OCI-LY1 (cell line): ENCODE data around the gene SLC35G6.

Source experiments
- H2AFZ ChIP-seq: fragments of 200-600 bp; sonication (generic), shearing (Covaris generic); 2 replicates; pipeline ENCODE4 v1.6.0; 2014; ENCODE audit warnings: antibody characterized with exemption, mild to moderate bottlenecking, low read length
- H3F3A ChIP-seq: fragments of 200-600 bp; sonication (generic), shearing (Covaris generic); 2 replicates; pipeline ENCODE4 v1.6.0; 2014; ENCODE audit warnings: mild to moderate bottlenecking, antibody characterized with exemption, low read length, moderate library complexity; ENCODE audit not compliant: insufficient read depth
- H3K27ac ChIP-seq: fragments of 200-600 bp; sonication (generic); 2 replicates; pipeline ENCODE4 v1.5.1; 2014; ENCODE audit warnings: low read length, mixed run types, mild to moderate bottlenecking, low read depth; ENCODE audit not compliant: poor library complexity, severe bottlenecking
- H3K27me3 ChIP-seq: fragments of 200-600 bp; sonication (generic); 2 replicates; pipeline ENCODE4 v1.6.0; 2014; ENCODE audit warnings: antibody characterized with exemption, mild to moderate bottlenecking, low read length, moderate library complexity; ENCODE audit not compliant: insufficient read depth
- H3K36me3 ChIP-seq: fragments of 200-600 bp; sonication (generic); 2 replicates; pipeline ENCODE4 v1.6.1; 2014; ENCODE audit warnings: mild to moderate bottlenecking, antibody characterized with exemption, low read length, moderate library complexity, mixed read lengths; ENCODE audit not compliant: insufficient read depth
- H3K4me1 ChIP-seq: fragments of 200-600 bp; sonication (generic); 2 replicates; pipeline ENCODE4 v1.5.1; 2014; ENCODE audit warnings: mild to moderate bottlenecking, low read length, moderate library complexity; ENCODE audit not compliant: insufficient read depth, severe bottlenecking
- H3K4me2 ChIP-seq: fragments of 200-600 bp; sonication (generic), shearing (Covaris generic); 2 replicates; pipeline ENCODE4 v1.6.1; 2014; ENCODE audit warnings: low read length
- H3K4me3 ChIP-seq: fragments of 200-600 bp; sonication (generic); 2 replicates; pipeline ENCODE4 v1.5.1; 2014; ENCODE audit warnings: low read length, low read depth, mild to moderate bottlenecking, mixed read lengths; ENCODE audit not compliant: poor library complexity, severe bottlenecking
- H3K79me2 ChIP-seq: fragments of 200-600 bp; shearing (Covaris generic); 2 replicates; pipeline ENCODE4 v1.6.1; 2016; ENCODE audit warnings: mixed run types, low read length, mixed read lengths; ENCODE audit not compliant: insufficient read depth
- H3K9ac ChIP-seq: fragments of 200-600 bp; sonication (generic), shearing (Covaris generic); 2 replicates; pipeline ENCODE4 v1.6.1; 2014; ENCODE audit warnings: mild to moderate bottlenecking, low read length, mixed read lengths
- H3K9me2 ChIP-seq: fragments of 200-600 bp; sonication (generic), shearing (Covaris generic); 2 replicates; pipeline ENCODE4 v1.6.1; 2014; ENCODE audit warnings: low read depth, mild to moderate bottlenecking, low read length, mixed read lengths
- H3K9me3 ChIP-seq: fragments of 200-600 bp; shearing (Covaris generic); 2 replicates; pipeline ENCODE4 v1.6.1; 2014; ENCODE audit warnings: low read length, mixed read lengths
- H4K20me1 ChIP-seq: fragments of 200-600 bp; sonication (generic), shearing (Covaris generic); 2 replicates; pipeline ENCODE4 v1.6.0; 2016; ENCODE audit warnings: mild to moderate bottlenecking, low read length; ENCODE audit not compliant: insufficient read depth
- EZH2 ChIP-seq: fragments of 200-600 bp; sonication (generic), shearing (Covaris generic); IDR thresholded peaks from 2 replicates; pipeline ENCODE4 v1.8.0; 2017; ENCODE audit warnings: borderline replicate concordance, mixed run types, mild to moderate bottlenecking, antibody characterized with exemption, low read length, moderate library complexity, mixed read lengths
- TF ChIP-seq, protein P1 (sequence below): fragments of 200-600 bp; sonication (generic), shearing (Covaris generic); IDR thresholded peaks from 2 replicates; pipeline ENCODE4 v1.5.1; 2017; ENCODE audit warnings: mild to moderate bottlenecking, antibody characterized with exemption, low read length, moderate library complexity, mixed read lengths

The SLC35G6 gene

GRCh38 chr17:7436556-7437368 is 44.5 kb upstream of the SLC35G6 start:
- no peaks in the 10 kb centered on the region for H3K79me2 ChIP-seq
- TF ChIP-seq, protein P1, sequence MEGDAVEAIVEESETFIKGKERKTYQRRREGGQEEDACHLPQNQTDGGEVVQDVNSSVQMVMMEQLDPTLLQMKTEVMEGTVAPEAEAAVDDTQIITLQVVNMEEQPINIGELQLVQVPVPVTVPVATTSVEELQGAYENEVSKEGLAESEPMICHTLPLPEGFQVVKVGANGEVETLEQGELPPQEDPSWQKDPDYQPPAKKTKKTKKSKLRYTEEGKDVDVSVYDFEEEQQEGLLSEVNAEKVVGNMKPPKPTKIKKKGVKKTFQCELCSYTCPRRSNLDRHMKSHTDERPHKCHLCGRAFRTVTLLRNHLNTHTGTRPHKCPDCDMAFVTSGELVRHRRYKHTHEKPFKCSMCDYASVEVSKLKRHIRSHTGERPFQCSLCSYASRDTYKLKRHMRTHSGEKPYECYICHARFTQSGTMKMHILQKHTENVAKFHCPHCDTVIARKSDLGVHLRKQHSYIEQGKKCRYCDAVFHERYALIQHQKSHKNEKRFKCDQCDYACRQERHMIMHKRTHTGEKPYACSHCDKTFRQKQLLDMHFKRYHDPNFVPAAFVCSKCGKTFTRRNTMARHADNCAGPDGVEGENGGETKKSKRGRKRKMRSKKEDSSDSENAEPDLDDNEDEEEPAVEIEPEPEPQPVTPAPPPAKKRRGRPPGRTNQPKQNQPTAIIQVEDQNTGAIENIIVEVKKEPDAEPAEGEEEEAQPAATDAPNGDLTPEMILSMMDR = peak; percentile 88
- TF ChIP-seq EZH2 = no peak
- no peaks in the 10 kb centered on the region for H3F3A ChIP-seq
- H3K4me2 ChIP-seq = peak overlapping the region; percentile 99
- no peaks in the 10 kb centered on the region for H4K20me1 ChIP-seq
- peak overlapping the region; percentile 76 for H3K4me3 ChIP-seq
- no peaks in the 10 kb centered on the region for H3K9me3 ChIP-seq
- no peak overlapping the region for H2AFZ ChIP-seq
- peaks cover 48% of the 10 kb centered on the region for H3K4me1 ChIP-seq
- H3K9ac ChIP-seq = peak overlapping the region; percentile 74
- H3K27ac ChIP-seq = peak overlapping the region; percentile 86
- H3K27me3 ChIP-seq = peaks cover 17% of the 10 kb centered on the region
- H3K9me2 ChIP-seq = no peaks in the 10 kb centered on the region
- peaks cover 3% of the 10 kb centered on the region; the same call in 1 of the 2 replicates for H3K36me3 ChIP-seq

- Histone ChIP-seq H3K4me2 (peak overlapping the region; percentile 65), H3K9me2 (no peaks in the 10 kb centered on the region), H3K27ac (no peak overlapping the region), H3K9me3 (no peaks in the 10 kb centered on the region), H4K20me1 (no peaks in the 10 kb centered on the region), H3F3A (no peaks in the 10 kb centered on the region), H3K79me2 (no peaks in the 10 kb centered on the region), H3K4me3 (peak overlapping the region; percentile 76), H3K27me3 (peaks cover 17% of the 10 kb centered on the region), H3K36me3 (peaks cover 3% of the 10 kb centered on the region; the same call in 1 of the 2 replicates), H3K9ac (peak overlapping the region; percentile 36; the same call in 1 of the 2 replicates), H3K4me1 (peaks cover 48% of the 10 kb centered on the region), H2AFZ (no peak overlapping the region)
- TF ChIP-seq, protein P1 = no peak
- TF ChIP-seq EZH2 = no peak
Measured at GRCh38 chr17:7437369-7437863, 43.8 kb upstream of the SLC35G6 start.

GRCh38 chr17:7437950-7438614 is 43.2 kb upstream of the SLC35G6 start:
- peak overlapping the region; percentile 76 for H3K4me3 ChIP-seq
- no peaks in the 10 kb centered on the region for H3K79me2 ChIP-seq
- H3K4me1 ChIP-seq = peaks cover 48% of the 10 kb centered on the region
- H3K9me3 ChIP-seq = no peaks in the 10 kb centered on the region
- H3F3A ChIP-seq = no peaks in the 10 kb centered on the region
- H3K4me2 ChIP-seq = peak overlapping the region; percentile 65
- H3K27me3 ChIP-seq = peaks cover 17% of the 10 kb centered on the region
- no peaks in the 10 kb centered on the region for H3K9me2 ChIP-seq
- peaks cover 3% of the 10 kb centered on the region; the same call in 1 of the 2 replicates for H3K36me3 ChIP-seq
- no peak for TF ChIP-seq EZH2
- TF ChIP-seq, protein P1 = no peak
- H4K20me1 ChIP-seq = no peaks in the 10 kb centered on the region
- H3K27ac ChIP-seq = no peak overlapping the region
- peak overlapping the region; percentile 26; the same call in 1 of the 2 replicates for H3K9ac ChIP-seq
- H2AFZ ChIP-seq = no peak overlapping the region
